Measurements from ENCODE around the gene MBNL1. TPM values are rescaled to one million over a fixed set of nuclear protein-coding genes. Genes with fewer than 3 reads are reported as not detected.

MBNL1 gene
- total RNA-seq, 4 donors from 2014 or later, result 190 to 279 (median 216) TPM

GRCh38 chr3:152226176-152226575, 42.6 kb upstream of the MBNL1 start:
- Histone ChIP-seq H3K4me1 (peaks cover 0 to 4% of the 10 kb centered on the region in 2 donors), H3K27me3 (no peaks in the 10 kb centered on the region), H3K4me3 (replicated peaks in 1 of 3) (no peak overlapping the region), H3K9me3 (no peaks in the 10 kb centered on the region), H3K27ac (no peak overlapping the region), H3K36me3 (no peaks in the 10 kb centered on the region)
- no peak for TF ChIP-seq CTCF (IDR thresholded peaks at IDR 0.05)
- TF ChIP-seq POLR2A (IDR thresholded peaks at IDR 0.05), result no peak
- intact Hi-C loops (cut with DNase I), result no loop called here
- WGBS, 2 donors, result 92 to 98% methylated on average over 2 of the region's 2 CpGs
- DNase-seq, result no peak

GRCh38 chr3:152227027-152227426, 41.7 kb upstream of the MBNL1 start:
- H3K4me3 ChIP-seq (replicated peaks in 1 of 3), result no peak overlapping the region
- H3K27me3 ChIP-seq, result no peaks in the 10 kb centered on the region
- TF ChIP-seq POLR2A (IDR thresholded peaks at IDR 0.05) (no peak), CTCF (IDR thresholded peaks at IDR 0.05) (no peak)
- peaks cover 0 to 4% of the 10 kb centered on the region in 2 donors for H3K4me1 ChIP-seq
- WGBS, 2 donors, result 90 to 99% methylated on average over 2 of the region's 2 CpGs
- H3K9me3 ChIP-seq, result no peaks in the 10 kb centered on the region
- H3K27ac ChIP-seq, result no peak overlapping the region
- no peaks in the 10 kb centered on the region for H3K36me3 ChIP-seq
- intact Hi-C loops (cut with DNase I), result no loop called here
- DNase-seq, result no peak

- no peak overlapping the region for H3K27ac ChIP-seq
- TF ChIP-seq POLR2A (IDR thresholded peaks at IDR 0.05), result no peak
- TF ChIP-seq CTCF (IDR thresholded peaks at IDR 0.05), result no peak
- H3K4me1 ChIP-seq, result no peaks in the 10 kb centered on the region
- 80 to 82% methylated on average over 1 of the region's 1 CpG for WGBS, 2 donors
- intact Hi-C loops (cut with DNase I), result no loop called here
- H3K9me3 ChIP-seq, result no peaks in the 10 kb centered on the region
- H3K27me3 ChIP-seq, result no peaks in the 10 kb centered on the region
- no peak for DNase-seq
- no peak overlapping the region for H3K4me3 ChIP-seq (replicated peaks in 1 of 3)
- H3K36me3 ChIP-seq, result no peaks in the 10 kb centered on the region
Measured at GRCh38 chr3:152229692-152230091, 39.0 kb upstream of the MBNL1 start.

- intact Hi-C loops (cut with DNase I), result no loop called here
- no peaks in the 10 kb centered on the region for H3K36me3 ChIP-seq
- no peaks in the 10 kb centered on the region for H3K27me3 ChIP-seq
- H3K27ac ChIP-seq, result no peak overlapping the region
- DNase-seq, result no peak
- H3K9me3 ChIP-seq, result no peaks in the 10 kb centered on the region
- no peak overlapping the region for H3K4me3 ChIP-seq (replicated peaks in 1 of 3)
- WGBS, 2 donors, result 89 to 98% methylated on average over 1 of the region's 1 CpG
- TF ChIP-seq POLR2A (IDR thresholded peaks at IDR 0.05) (no peak), CTCF (IDR thresholded peaks at IDR 0.05) (no peak)
- H3K4me1 ChIP-seq, result no peaks in the 10 kb centered on the region
Measured at GRCh38 chr3:152230370-152230769, 38.4 kb upstream of the MBNL1 start.

- WGBS, 2 donors, result 94 to 97% methylated on average over 1 of the region's 1 CpG
- no peak for DNase-seq
- no peaks in the 10 kb centered on the region for H3K27me3 ChIP-seq
- H3K9me3 ChIP-seq, result no peaks in the 10 kb centered on the region
- no peaks in the 10 kb centered on the region for H3K36me3 ChIP-seq
- H3K4me1 ChIP-seq, result no peaks in the 10 kb centered on the region
- TF ChIP-seq CTCF (IDR thresholded peaks at IDR 0.05) (no peak), POLR2A (IDR thresholded peaks at IDR 0.05) (no peak)
- H3K4me3 ChIP-seq (replicated peaks in 1 of 3), result no peak overlapping the region
- intact Hi-C loops (cut with DNase I), result no loop called here
- no peak overlapping the region for H3K27ac ChIP-seq
Measured at GRCh38 chr3:152232001-152232400, 36.7 kb upstream of the MBNL1 start.
